ENCODE data around the gene TEX11.

- TF ChIP-seq CTCF (IDR thresholded peaks at IDR 0.05) = no peak
- no peak for TF ChIP-seq POLR2A (IDR thresholded peaks at IDR 0.05)
Observed at GRCh38 chrX:70754169-70754848, 154.2 kb downstream of the TEX11 start.

Data from body of pancreas (tissue), 4 donors.